ENCODE results near the gene NCOA3. TPM values are rescaled to one million over a fixed set of nuclear protein-coding genes. Genes with fewer than 3 reads are reported as not detected.
"Not testable (repeated sequence)": the region's sequence is repeated elsewhere in the genome, so short reads cannot be mapped to it uniquely, and the experiment has no call there.

NCOA3 gene
- total RNA-seq, 1 donor from 2014 or later, result 42.8 TPM

- Mint-ChIP-seq H3K9me3 (ENCODE audit: low read depth) (no peaks in the 10 kb centered on the region), H3K36me3 (ENCODE audit: insufficient read depth) (no peaks in the 10 kb centered on the region), H3K4me1 (ENCODE audit: low read depth) (peaks cover 11% of the 10 kb centered on the region), H3K27me3 (no peaks in the 10 kb centered on the region), H3K4me3 (ENCODE audit: low read depth) (peak overlapping the region; percentile 33), H3K27ac (peak overlapping the region; percentile 69)
- DNase-seq (ENCODE audit: low spot score, unreplicated experiment), result no peak
- TF ChIP-seq CTCF (IDR thresholded peaks at IDR 0.05; ENCODE audit: unreplicated experiment), result no peak
These were observed 8.3 kb upstream of the NCOA3 start for GRCh38 chr20:47493175-47493962.

- Mint-ChIP-seq H3K27me3 (no peaks in the 10 kb centered on the region), H3K36me3 (ENCODE audit: insufficient read depth) (no peaks in the 10 kb centered on the region), H3K4me3 (ENCODE audit: low read depth) (no peak overlapping the region), H3K4me1 (ENCODE audit: low read depth) (peaks cover 12% of the 10 kb centered on the region), H3K9me3 (ENCODE audit: low read depth) (no peaks in the 10 kb centered on the region), H3K27ac (no peak overlapping the region)
- no peak for DNase-seq (ENCODE audit: low spot score, unreplicated experiment)
- no peak for TF ChIP-seq CTCF (IDR thresholded peaks at IDR 0.05; ENCODE audit: unreplicated experiment)
These were observed 7.8 kb upstream of the NCOA3 start for GRCh38 chr20:47493963-47494293.

- H3K27me3 Mint-ChIP-seq, result not testable (repeated sequence)
These were observed 7.1 kb upstream of the NCOA3 start for GRCh38 chr20:47494606-47495005.

GRCh38 chr20:47496118-47496517, 5.6 kb upstream of the NCOA3 start:
- no peaks in the 10 kb centered on the region for H3K27me3 Mint-ChIP-seq
- H3K9me3 Mint-ChIP-seq (ENCODE audit: low read depth), result no peaks in the 10 kb centered on the region
- H3K36me3 Mint-ChIP-seq (ENCODE audit: insufficient read depth), result no peaks in the 10 kb centered on the region
- peaks cover 19% of the 10 kb centered on the region for H3K4me1 Mint-ChIP-seq (ENCODE audit: low read depth)
- TF ChIP-seq CTCF (IDR thresholded peaks at IDR 0.05; ENCODE audit: unreplicated experiment), result no peak
- no peak overlapping the region for H3K27ac Mint-ChIP-seq
- no peak overlapping the region for H3K4me3 Mint-ChIP-seq (ENCODE audit: low read depth)
- no peak for DNase-seq (ENCODE audit: low spot score, unreplicated experiment)

More at GRCh38 chr20:47494606-47495005, 7.1 kb upstream of the NCOA3 start:
- peaks cover 12% of the 10 kb centered on the region for H3K4me1 Mint-ChIP-seq (ENCODE audit: low read depth)
- not testable (repeated sequence) for H3K4me3 Mint-ChIP-seq (ENCODE audit: low read depth); H3K27ac Mint-ChIP-seq; DNase-seq (ENCODE audit: low spot score, unreplicated experiment); H3K9me3 Mint-ChIP-seq (ENCODE audit: low read depth); H3K36me3 Mint-ChIP-seq (ENCODE audit: insufficient read depth)

GRCh38 chr20:47498606-47499005, 3.1 kb upstream of the NCOA3 start:
- Mint-ChIP-seq H3K27ac (peak overlapping the region; percentile 15), H3K9me3 (ENCODE audit: low read depth) (no peaks in the 10 kb centered on the region), H3K27me3 (no peaks in the 10 kb centered on the region), H3K4me3 (ENCODE audit: low read depth) (no peak overlapping the region), H3K4me1 (ENCODE audit: low read depth) (peaks cover 19% of the 10 kb centered on the region), H3K36me3 (ENCODE audit: insufficient read depth) (no peaks in the 10 kb centered on the region)
- no peak for TF ChIP-seq CTCF (IDR thresholded peaks at IDR 0.05; ENCODE audit: unreplicated experiment)
- DNase-seq (ENCODE audit: low spot score, unreplicated experiment), result no peak

- Mint-ChIP-seq H3K4me1 (ENCODE audit: low read depth) (peaks cover 19% of the 10 kb centered on the region), H3K4me3 (ENCODE audit: low read depth) (no peak overlapping the region), H3K36me3 (ENCODE audit: insufficient read depth) (no peaks in the 10 kb centered on the region), H3K9me3 (ENCODE audit: low read depth) (no peaks in the 10 kb centered on the region), H3K27me3 (no peaks in the 10 kb centered on the region), H3K27ac (no peak overlapping the region)
- DNase-seq (ENCODE audit: low spot score, unreplicated experiment), result no peak
- TF ChIP-seq CTCF (IDR thresholded peaks at IDR 0.05; ENCODE audit: unreplicated experiment), result no peak
These were observed 2.6 kb upstream of the NCOA3 start for GRCh38 chr20:47499053-47499452.

- Mint-ChIP-seq H3K4me1 (ENCODE audit: low read depth) (peaks cover 20% of the 10 kb centered on the region), H3K4me3 (ENCODE audit: low read depth) (peak overlapping the region; percentile 98)
- H3K9me3 Mint-ChIP-seq (ENCODE audit: low read depth); DNase-seq (ENCODE audit: low spot score, unreplicated experiment); H3K36me3 Mint-ChIP-seq (ENCODE audit: insufficient read depth); H3K27ac Mint-ChIP-seq; H3K27me3 Mint-ChIP-seq: not testable (repeated sequence)
These were observed 1.6 kb upstream of the NCOA3 start for GRCh38 chr20:47500082-47500481.
